ENCODE results near the gene ZMAT3. TPM values are rescaled to one million over a fixed set of nuclear protein-coding genes. Genes with fewer than 3 reads are reported as not detected.

ZMAT3 gene
- total and polyA plus RNA-seq, 2 of the 8 experiments (the other 6 are each of a cell fraction or from before 2014, with no cell fraction given) = 5.0 to 9.2 TPM

- no peak overlapping the region for H3K18ac ChIP-seq (ENCODE audit: extremely low read depth, low read length)
- H2BK15ac ChIP-seq (ENCODE audit: low read length) = no peak overlapping the region
- H2BK12ac ChIP-seq (ENCODE audit: low read depth, low read length) = no peak overlapping the region
- no peak overlapping the region for H2AK5ac ChIP-seq (ENCODE audit: low read depth, low read length)
- FAIRE-seq (no peak), DNase-seq (ENCODE audit: low read depth in 1 of 2, low spot score in 2 of 2) (no peak)
- H2AFZ ChIP-seq (ENCODE audit: low read length) = no peak overlapping the region
- ChIA-PET CTCF (ENCODE audit: partially characterized antibody) (interaction anchor here (1.1 to 3.5 kb wide), 5 partner anchors 21 to 536 kb away, joined by 3 to 25 read pairs (median 4); no protein-coding TSS in a partner anchor), POLR2A (ENCODE audit: partially characterized antibody) (no interaction called here)
- H4K8ac ChIP-seq (ENCODE audit: extremely low read depth, insufficient read depth, low read length) = no peak overlapping the region
- H3K27me3 ChIP-seq (replicated peaks in 1 of 4; ENCODE audit: control insufficient read depth in 3 of 4, extremely low read depth in 1 of 4, insufficient read depth in 3 of 4, low read length in 3 of 4) = no peaks in the 10 kb centered on the region
- H4K20me1 ChIP-seq (replicated peaks in 1 of 2; ENCODE audit: control insufficient read depth in 1 of 2, insufficient read depth in 2 of 2, low read length in 2 of 2) = no peaks in the 10 kb centered on the region
- no peak overlapping the region for H2BK20ac ChIP-seq (ENCODE audit: low read length)
- H3K36me3 ChIP-seq (ENCODE audit: control insufficient read depth in 2 of 4, insufficient read depth in 4 of 4, low read length in 3 of 4) = no peaks in the 10 kb centered on the region
- no peak overlapping the region for H4K91ac ChIP-seq (replicated peaks; ENCODE audit: insufficient read length, low read length)
- H3K4ac ChIP-seq (replicated peaks; ENCODE audit: insufficient read length, low read depth, low read length) = no peak overlapping the region
- WGBS, 2 experiments (ENCODE audit: extremely low coverage in 1 of 2, insufficient coverage in 1 of 2, insufficient read length in 1 of 2, insufficient replicate concordance in 2 of 2, low coverage in 1 of 2, low lambda C conversion rate in 2 of 2, missing lambda C conversion rate in 1 of 2) = 90% methylated on average over 5 of the region's 5 CpGs; no CpG with 5 or more reads in 1 of the 2 experiments
- H3K23me2 ChIP-seq (ENCODE audit: low read depth, low read length) = no peaks in the 10 kb centered on the region
- no peaks in the 10 kb centered on the region for H3K79me2 ChIP-seq (ENCODE audit: control insufficient read depth in 1 of 2, insufficient read depth in 2 of 2, low read length in 2 of 2)
- H3K56ac ChIP-seq (replicated peaks; ENCODE audit: insufficient read length, low read depth, low read length) = no peak overlapping the region
- no peaks in the 10 kb centered on the region for H3K9me3 ChIP-seq (ENCODE audit: insufficient read depth in 2 of 2, low read depth in 1 of 2, low read length in 1 of 2)
- H3K27ac ChIP-seq (ENCODE audit: low read depth, low read length) = no peak overlapping the region
- no peak overlapping the region for H3K14ac ChIP-seq (ENCODE audit: insufficient read length)
- no peak overlapping the region for H3K9ac ChIP-seq (replicated peaks in 1 of 4; ENCODE audit: extremely low read depth in 1 of 4, low read depth in 3 of 4, low read length in 3 of 4)
- no peak overlapping the region for H4K5ac ChIP-seq (ENCODE audit: insufficient read length, low read depth, low read length)
- H3K4me2 ChIP-seq (ENCODE audit: insufficient read depth in 1 of 2, low read depth in 2 of 2, low read length in 2 of 2) = no peak overlapping the region
- peaks cover 0 to 4% (median 2%) of the 10 kb centered on the region in 4 experiments; a peak in 3 of 7 replicates for H3K4me1 ChIP-seq (replicated peaks in 1 of 4; ENCODE audit: control insufficient read depth in 3 of 4, insufficient read depth in 4 of 4, low read length in 3 of 4)
- H2BK120ac ChIP-seq (replicated peaks; ENCODE audit: low read depth, low read length) = no peak overlapping the region
- no peaks in the 10 kb centered on the region for H3K79me1 ChIP-seq (ENCODE audit: low read depth, low read length)
- no peak overlapping the region for H2BK5ac ChIP-seq (ENCODE audit: low read depth, low read length)
- H3K4me3 ChIP-seq (ENCODE audit: extremely low read depth in 1 of 4, insufficient read depth in 2 of 4, low read depth in 3 of 4, low read length in 4 of 4) = no peak overlapping the region
- no peak overlapping the region for H3K23ac ChIP-seq (ENCODE audit: insufficient read length)
- no peak for TF ChIP-seq CBX5 (IDR thresholded peaks at IDR 0.05; ENCODE audit: low read depth, low read length)
- no peak for TF ChIP-seq CHD1 (IDR thresholded peaks at IDR 0.05; ENCODE audit: low read depth, low read length)
- no peak for TF ChIP-seq SIX5 (IDR thresholded peaks at IDR 0.05; ENCODE audit: low read depth, low read length)
- no peak for TF ChIP-seq MAFK (IDR thresholded peaks at IDR 0.05; ENCODE audit: low read depth, low read length)
- no peak for TF ChIP-seq CTCF (IDR thresholded peaks at IDR 0.05; ENCODE audit: control extremely low read depth in 1 of 3, insufficient read depth in 1 of 3, low read depth in 1 of 3, low read length in 3 of 3)
- no peak for TF ChIP-seq SP1 (IDR thresholded peaks at IDR 0.05; ENCODE audit: low read depth, low read length)
- TF ChIP-seq TAF1 (IDR thresholded peaks at IDR 0.05; ENCODE audit: low read depth, low read length) = no peak
- TF ChIP-seq FOSL1 (IDR thresholded peaks at IDR 0.05; ENCODE audit: insufficient read depth, low read depth, low read length) = no peak
- TF ChIP-seq ZNF274 (IDR thresholded peaks at IDR 0.05; ENCODE audit: borderline replicate concordance, extremely low read depth, low read length) = no peak
- TF ChIP-seq POLR2A (IDR thresholded peaks at IDR 0.05; ENCODE audit: control extremely low read depth in 1 of 2, low read depth in 2 of 2, low read length in 2 of 2) = no peak
- no peak for TF ChIP-seq POLR2AphosphoS5 (IDR thresholded peaks at IDR 0.05; ENCODE audit: low read depth, low read length)
- TF ChIP-seq RXRA (IDR thresholded peaks at IDR 0.05; ENCODE audit: insufficient read depth, low read depth, low read length) = no peak
Observed at GRCh38 chr3:178969004-178969700, 102.5 kb downstream of the ZMAT3 start.
